NCI-H1105 treated with DMSO at 0.1 percent for 48 hours (cell line): ENCODE data around the gene MOSMO.
A peak's percentile ranks its signal among the peaks of the same experiment; 100 is the strongest.
"Not testable (repeated sequence)": the region's sequence is repeated elsewhere in the genome, so short reads cannot be mapped to it uniquely, and the experiment has no call there.

Source experiments
- DNase-seq: peaks from one replicate; lab custom pipeline; 2025; lab: John Stamatoyannopoulos, UW

MOSMO gene

GRCh38 chr16:22003195-22003594 is 4.7 kb upstream of the MOSMO start:
- no peak for DNase-seq

- DNase-seq = no peak
These were observed 3.6 kb upstream of the MOSMO start for GRCh38 chr16:22004341-22004740.

DNA sequence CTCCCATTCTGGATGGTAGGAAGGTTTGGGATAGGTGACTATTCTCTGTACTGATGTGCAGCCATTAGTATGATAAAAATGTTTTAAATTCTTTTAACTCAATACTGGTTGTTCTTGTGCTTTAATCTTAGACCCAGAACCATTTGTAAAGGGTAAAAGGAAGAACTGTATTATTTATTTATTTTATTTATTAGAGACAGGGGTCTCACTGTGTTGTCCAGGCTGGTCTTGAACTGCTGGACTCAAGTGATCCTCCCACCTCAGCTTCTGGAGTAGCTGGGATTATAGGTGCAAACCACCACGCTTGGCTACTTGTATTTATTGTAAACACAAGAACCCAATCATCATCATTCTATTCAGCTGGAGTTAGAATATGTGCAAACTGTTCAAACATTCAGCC is 2.2 kb upstream of the MOSMO start:
- no peak for DNase-seq

DNA sequence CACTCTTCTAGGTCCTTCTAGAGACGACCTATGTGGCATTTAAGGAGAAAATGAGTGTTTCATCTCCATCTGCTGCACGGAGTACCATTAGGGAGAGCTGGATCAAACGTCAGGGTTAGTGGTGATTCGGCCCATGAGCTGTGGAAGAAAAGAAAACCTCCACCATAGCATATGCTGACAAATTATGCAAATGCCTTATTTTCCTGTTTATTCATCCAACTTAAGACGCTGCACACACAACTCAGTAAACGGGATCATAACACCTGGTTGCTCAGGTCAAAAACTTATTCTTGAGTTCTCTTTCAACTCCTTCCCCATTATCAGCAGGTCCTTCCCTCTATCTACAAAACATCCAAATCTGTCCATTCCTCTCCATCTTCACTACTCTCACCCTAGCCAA is 1.3 kb upstream of the MOSMO start:
- DNase-seq = no peak

DNA sequence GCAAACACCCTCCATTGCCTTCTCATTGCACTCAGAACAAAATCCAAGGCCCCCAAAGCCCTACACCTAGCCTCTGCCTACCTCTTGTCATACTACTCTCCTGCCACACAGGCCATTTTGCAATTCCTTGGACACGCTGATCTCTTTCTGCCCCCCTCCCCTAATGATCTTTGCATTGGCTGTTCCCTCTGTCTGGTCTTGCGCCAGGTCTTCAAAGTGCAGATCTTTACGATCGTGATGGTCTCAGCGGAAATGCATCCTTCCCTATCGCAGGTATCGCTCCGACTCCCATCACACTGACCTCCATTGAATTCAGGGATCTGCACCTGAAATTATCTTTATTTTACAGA is 777 bp upstream of the MOSMO start:
- no peak for DNase-seq

DNA sequence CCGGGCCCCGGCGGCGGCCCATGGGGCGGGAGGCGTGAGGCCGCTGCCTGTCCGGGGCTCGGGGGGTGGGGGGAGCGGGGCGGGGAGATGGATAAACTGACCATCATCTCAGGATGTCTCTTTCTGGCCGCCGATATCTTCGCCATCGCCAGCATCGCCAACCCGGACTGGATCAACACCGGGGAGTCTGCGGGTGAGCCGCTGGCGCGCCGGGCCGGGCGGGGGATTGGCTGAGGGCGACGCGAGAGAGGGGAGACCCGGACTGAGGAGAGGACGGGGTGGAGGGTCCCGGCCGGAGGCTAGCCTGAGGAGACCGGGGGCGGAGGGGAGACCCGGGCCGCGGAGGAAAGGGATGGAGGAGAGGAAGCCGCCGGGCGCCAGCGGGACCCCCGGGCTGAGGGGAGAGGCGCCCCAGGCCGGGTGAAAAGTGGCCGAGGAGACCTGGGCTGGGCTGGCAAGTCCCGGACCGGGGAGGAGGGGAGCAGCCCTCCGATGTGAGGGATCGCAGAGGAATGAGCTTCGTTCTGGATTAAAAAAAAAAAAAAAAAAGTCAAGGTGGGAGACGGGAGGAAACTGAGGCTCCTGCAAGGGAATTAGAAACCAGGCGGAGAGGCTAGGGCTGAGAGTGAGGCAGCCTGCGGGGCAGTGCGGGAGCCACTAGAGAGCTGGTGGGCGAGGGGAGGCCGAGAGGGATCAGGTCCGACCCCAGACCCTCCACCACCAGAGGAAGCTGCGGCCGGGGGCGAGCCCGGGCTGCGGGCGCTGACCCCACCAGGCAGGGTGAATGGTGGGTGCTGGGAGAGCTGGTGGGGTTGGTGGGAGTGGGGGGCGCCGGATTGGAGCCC is 526 bp downstream of the MOSMO start:
- peak; percentile 5 for DNase-seq

DNA sequence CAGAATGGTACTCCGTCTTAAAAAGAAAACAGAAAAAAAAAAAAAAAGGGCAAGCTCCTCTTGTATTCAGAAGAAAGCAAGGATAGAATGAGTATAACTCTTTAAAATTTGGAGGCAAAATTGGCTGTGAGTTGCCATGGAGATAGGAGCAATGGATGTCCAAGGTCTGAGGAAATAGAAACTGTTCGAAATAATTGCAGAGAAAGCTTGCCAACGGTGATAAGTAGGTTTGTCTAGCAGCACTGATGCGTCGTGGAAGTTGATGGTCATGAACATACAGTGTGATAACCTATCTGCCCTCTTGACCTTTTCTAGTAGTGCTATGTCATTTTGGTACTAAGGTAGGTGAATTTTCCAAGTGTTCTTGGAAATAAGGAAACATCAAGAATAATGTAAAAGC is 3.0 kb downstream of the MOSMO start:
- no peak for DNase-seq

DNA sequence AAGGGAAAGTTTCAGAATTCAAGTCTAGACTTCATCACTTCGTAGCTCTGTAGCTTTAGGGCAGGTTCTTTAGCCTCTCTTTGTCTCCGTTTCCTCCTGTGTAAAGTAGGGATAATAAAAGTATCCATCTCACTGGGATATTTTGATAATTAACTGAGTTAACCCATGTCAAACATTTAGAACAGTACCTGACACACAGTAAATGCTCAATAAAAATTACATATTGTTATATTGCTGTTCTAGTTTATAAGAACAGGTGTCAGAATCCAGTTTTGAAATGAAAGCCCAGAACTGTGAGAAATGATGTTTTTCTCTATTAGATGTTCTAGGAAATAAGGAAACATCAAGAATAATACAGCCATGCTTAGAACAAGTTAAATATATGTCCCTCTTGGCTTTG is 4.3 kb downstream of the MOSMO start:
- DNase-seq = no peak

- DNase-seq = no peak
These were observed 5.6 kb downstream of the MOSMO start for GRCh38 chr16:22013486-22013885.

GRCh38 chr16:22014271-22014873 is 6.5 kb downstream of the MOSMO start:
- DNase-seq = no peak

DNA sequence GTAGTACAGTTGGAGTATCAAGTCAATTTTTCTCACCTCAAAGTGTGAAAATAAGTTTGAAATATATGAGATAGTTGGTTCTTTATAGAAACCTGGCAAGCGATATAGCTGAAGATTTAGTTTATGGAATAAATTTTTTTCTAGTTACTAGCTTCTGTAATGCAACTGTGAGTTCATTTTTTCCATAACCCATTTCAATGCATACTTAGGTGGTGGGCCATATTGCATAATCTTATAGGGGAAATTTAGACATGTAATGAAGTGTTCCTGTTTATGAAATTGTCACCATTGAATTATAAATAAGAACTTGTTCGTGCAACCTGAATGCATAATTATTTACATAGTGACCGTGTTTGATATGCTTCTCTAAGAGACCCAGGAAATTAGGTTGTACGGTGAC is 9.0 kb downstream of the MOSMO start:
- no peak for DNase-seq

- DNase-seq = no peak
These were observed 10.6 kb downstream of the MOSMO start for GRCh38 chr16:22018559-22018958.

DNA sequence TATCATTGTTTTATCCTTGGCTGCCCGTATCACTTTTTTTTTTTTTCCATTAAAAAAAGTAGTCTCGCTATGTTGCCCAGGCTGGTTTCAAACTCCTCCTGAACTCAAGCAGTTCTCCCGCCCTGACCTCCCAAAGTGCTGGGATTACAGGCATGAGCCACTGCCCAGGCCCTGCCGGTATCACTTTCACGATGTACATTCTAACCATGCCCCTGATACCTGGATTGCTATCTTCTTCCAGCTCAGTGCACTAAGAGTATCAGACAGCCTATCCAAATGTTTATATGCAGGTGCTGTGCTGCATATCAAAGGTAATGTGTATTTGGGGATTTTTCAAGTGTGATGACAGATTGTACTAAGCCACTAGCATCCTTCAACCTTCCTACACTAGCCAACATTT is 14.2 kb downstream of the MOSMO start:
- DNase-seq = no peak

- DNase-seq = no peak
These were observed 15.6 kb downstream of the MOSMO start for GRCh38 chr16:22023505-22023904.

DNA sequence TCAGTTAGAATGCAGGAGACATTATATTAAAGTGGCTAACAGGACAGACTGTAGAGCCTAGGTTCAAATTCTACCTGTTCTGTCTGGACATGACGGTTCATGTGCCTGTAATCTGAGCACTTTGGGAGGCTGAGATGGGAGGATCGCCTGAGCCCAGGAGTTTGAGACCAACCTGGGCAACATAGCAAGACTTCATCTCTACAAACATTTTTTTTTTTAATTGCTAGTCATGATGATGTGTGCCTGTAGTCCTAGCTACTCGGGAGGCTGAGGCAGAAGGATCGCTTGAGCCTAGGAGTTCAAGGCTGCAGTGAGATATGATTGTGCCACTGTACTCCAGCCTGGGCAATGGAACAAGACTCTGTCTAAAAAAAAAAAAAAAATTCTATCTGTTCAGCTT is 16.9 kb downstream of the MOSMO start:
- DNase-seq = not testable (repeated sequence)

GRCh38 chr16:22027633-22028032 is 19.7 kb downstream of the MOSMO start:
- DNase-seq = no peak

DNA sequence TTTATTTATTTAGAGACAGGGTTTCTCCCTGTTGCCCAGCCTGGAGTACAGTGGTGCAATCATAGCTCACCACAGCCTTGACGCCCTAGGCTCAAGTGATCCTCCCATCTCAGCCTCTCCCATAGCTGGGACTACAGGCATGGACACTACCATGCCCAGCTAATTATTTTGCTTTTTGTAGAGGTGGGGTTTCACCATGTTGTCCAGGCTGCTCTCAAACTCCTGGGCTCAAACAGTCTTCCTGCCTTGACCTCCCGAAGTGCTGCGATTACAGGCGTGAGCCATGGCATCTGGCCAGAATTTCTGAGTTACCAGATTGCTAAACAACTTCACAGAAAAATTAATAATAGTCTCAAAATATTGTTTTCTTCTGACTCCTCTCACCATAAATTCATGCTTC is 21.7 kb downstream of the MOSMO start:
- no peak for DNase-seq

DNA sequence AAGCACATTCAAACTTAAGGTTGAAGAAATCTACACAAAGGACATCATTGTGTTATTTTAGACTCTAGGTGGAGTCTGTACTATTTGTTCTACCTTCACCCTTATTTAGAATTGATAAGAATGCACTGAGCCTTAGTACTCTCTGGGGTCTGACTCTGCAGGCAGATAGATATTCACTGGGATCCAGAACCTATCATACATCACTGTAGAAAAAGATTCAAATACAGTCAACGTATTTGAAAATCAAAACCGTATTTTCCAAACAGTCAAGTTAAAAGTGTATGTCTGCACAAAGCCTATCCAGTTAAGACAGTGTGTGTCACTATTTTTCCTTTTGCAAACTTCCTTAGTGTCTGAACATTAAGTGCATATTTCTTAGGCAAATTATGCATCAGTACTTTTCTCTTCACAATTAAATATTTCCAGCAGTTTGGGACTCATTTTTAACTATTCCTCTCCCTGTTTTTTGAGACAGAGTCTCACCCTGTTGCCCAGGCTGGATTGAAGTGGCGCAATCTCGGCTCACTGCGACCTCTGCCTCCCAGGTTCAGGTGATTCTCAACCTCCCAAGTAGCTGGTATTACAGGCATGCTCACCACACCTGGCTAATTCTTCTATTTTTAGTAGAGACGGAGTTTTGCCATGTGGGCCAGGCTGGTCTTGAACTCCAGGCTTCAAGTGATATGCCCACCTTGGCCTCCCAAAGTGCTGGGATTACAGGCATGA is 22.3 kb downstream of the MOSMO start:
- no peak for DNase-seq

GRCh38 chr16:22031483-22032083 is 23.7 kb downstream of the MOSMO start:
- DNase-seq = no peak

DNA sequence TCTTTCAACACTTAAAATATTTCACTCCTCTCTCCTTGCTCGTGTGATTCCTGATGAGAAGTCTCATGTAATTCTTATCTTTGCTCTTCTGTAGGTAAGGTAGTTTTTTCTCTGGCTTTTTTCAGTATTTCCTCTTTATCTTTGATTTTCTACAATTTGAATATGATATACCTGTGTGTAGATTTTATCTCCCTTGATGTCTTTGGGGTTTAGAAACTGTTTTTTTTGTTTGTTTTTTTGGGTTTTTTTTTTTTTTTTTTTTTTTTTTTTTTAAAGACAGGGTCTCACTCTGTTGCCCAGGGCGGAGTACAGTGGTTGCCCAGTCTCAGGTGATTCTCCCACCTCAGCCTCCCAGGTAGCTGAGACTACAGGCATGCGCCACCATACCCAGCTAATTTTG is 26.6 kb downstream of the MOSMO start:
- DNase-seq = no peak

DNA sequence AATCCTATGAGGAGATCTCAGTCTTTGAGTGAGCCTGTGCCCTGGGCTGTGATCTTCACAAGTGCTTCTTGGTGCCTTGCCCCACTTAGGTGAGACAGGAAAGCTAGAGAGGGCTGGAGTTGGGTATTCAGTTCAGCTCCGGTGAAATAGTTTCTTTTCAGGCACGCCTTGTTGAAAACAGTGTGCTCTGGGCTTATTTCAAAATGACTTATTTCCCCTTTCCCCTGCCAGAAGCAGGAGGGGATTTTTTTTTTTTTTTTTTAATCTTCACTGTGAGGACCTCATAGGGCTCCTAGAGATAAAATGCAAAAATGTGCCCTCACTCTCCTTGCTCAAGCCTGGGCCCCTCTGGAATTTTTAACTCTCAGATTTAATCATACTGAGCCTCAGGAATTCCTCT is 27.2 kb downstream of the MOSMO start:
- DNase-seq = no peak

DNA sequence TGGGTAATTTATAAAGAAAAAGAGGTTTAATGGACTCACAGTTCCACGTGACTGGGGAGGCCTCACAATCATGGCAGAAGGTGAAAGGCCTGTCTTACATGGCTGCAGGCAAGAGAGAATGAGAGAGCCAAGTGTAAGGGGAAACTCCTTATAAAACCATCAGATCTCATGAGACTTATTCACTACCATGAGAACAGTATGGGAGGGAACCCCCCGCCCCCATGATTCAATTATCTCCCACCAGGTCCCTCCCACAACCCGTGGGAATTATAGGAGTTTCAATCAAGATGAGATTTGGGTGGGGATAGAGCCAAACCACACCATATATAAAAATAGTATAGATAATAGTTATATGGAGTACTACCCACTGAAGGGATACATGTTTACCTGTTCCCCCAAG is 36.0 kb downstream of the MOSMO start:
- not testable (repeated sequence) for DNase-seq

DNA sequence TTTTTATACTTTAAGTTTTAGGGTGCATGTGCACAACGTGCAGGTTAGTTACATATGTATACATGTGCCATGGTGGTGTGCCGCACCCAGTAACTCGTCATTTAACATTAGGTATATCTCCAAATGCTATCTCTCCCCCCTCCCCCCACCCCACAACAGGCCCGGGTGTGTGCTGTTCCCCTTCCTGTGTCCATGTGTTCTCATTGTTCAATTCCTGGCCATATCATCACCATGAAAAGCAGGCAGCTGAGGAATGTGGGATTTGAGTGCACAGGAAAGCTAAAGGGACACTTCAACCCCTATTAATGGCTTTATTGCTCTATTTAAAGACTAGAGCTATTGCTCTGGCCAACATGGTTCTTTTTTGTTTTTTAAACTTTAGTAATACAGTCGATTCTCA is 38.0 kb downstream of the MOSMO start:
- DNase-seq = not testable (repeated sequence)
